Measurements from ENCODE around the gene NAP1L5. TPM values are rescaled to one million over a fixed set of nuclear protein-coding genes. Genes with fewer than 3 reads are reported as not detected.

NAP1L5 gene
- total RNA-seq, 1 experiment from 2014 or later: 1.8 TPM

- POLR2A ChIA-PET: no interaction called here
Observed at GRCh38 chr4:88745581-88746163, 48.0 kb upstream of the NAP1L5 start.

More at GRCh38 chr4:88745581-88746163, 48.0 kb upstream of the NAP1L5 start:
- H3K9me2 ChIP-seq (ENCODE audit: insufficient read depth): no peaks in the 10 kb centered on the region
- no peak overlapping the region for H3K9ac ChIP-seq (ENCODE audit: low read length)
- no peak overlapping the region for H3K4me3 ChIP-seq (replicated peaks in 1 of 2; ENCODE audit: low read depth in 1 of 2, low read length in 2 of 2)
- no peak for TF ChIP-seq CEBPB (IDR thresholded peaks at IDR 0.05; ENCODE audit: low read depth)
- no peak for TF ChIP-seq SP1 (IDR thresholded peaks at IDR 0.05; ENCODE audit: low read depth)
- no peak for TF ChIP-seq CBX3 (IDR thresholded peaks at IDR 0.05; ENCODE audit: low read depth)
- no peak for TF ChIP-seq SIN3A (IDR thresholded peaks at IDR 0.05; ENCODE audit: low read depth)
- no peak for TF ChIP-seq CTCF (IDR thresholded peaks at IDR 0.05 in 2 of 3, conservative IDR thresholded peaks at IDR 0.05 in 1 of 3; ENCODE audit: borderline replicate concordance in 1 of 3, insufficient read depth in 1 of 3, low read depth in 2 of 3, low read length in 2 of 3)
- TF ChIP-seq POLR2AphosphoS5 (IDR thresholded peaks at IDR 0.05; ENCODE audit: low read depth, low read length): no peak
- TF ChIP-seq RAD21 (IDR thresholded peaks at IDR 0.05; ENCODE audit: low read depth): no peak
- TF ChIP-seq ZBTB33 (IDR thresholded peaks at IDR 0.05; ENCODE audit: extremely low read depth, insufficient replicate concordance, low read length): no peak
- TF ChIP-seq JUND (IDR thresholded peaks at IDR 0.05): no peak
- H3K9me3 ChIP-seq (ENCODE audit: control insufficient read depth in 1 of 2, insufficient read depth in 1 of 2, low read depth in 1 of 2, low read length in 2 of 2): no peaks in the 10 kb centered on the region
- ChIA-PET RAD21 (ENCODE audit: low non-redundant PET in 1 of 2, low total read pairs in 2 of 2, uncharacterized antibody in 2 of 2, unreplicated experiment in 2 of 2) (no interaction called here), CTCF (no interaction called here)
- DNase-seq (ENCODE audit: low read depth, low spot score): no peak
- peaks cover 0 to 5% of the 10 kb centered on the region in 2 experiments; a peak in 1 of 4 replicates for H3K36me3 ChIP-seq (ENCODE audit: control insufficient read depth in 1 of 2, insufficient read depth in 2 of 2, low read length in 2 of 2)
- H3K4me1 ChIP-seq (ENCODE audit: control insufficient read depth in 1 of 2, insufficient read depth in 2 of 2, low read length in 2 of 2): no peaks in the 10 kb centered on the region
- no peak overlapping the region for H2AFZ ChIP-seq (ENCODE audit: low read depth, low read length, poor library complexity, severe bottlenecking)
- no peaks in the 10 kb centered on the region for H3K79me2 ChIP-seq (ENCODE audit: insufficient read depth, low read length)
- no peak for ATAC-seq
- no peak overlapping the region for H3K4me2 ChIP-seq (ENCODE audit: low read length)
- intact Hi-C loops (cut with micrococcal nuclease): no loop called here
- BruUV-seq (replicated peaks): no TSS peak
- H3K27me3 ChIP-seq (ENCODE audit: insufficient read depth, low read length): no peaks in the 10 kb centered on the region
- H4K20me1 ChIP-seq (ENCODE audit: insufficient read depth): no peaks in the 10 kb centered on the region
- no peak overlapping the region for H3K27ac ChIP-seq (ENCODE audit: low read depth, low read length)

Data from HCT116 (cell line).